Measurements from ENCODE around the gene ZNF791.

ZNF791 gene

DNA sequence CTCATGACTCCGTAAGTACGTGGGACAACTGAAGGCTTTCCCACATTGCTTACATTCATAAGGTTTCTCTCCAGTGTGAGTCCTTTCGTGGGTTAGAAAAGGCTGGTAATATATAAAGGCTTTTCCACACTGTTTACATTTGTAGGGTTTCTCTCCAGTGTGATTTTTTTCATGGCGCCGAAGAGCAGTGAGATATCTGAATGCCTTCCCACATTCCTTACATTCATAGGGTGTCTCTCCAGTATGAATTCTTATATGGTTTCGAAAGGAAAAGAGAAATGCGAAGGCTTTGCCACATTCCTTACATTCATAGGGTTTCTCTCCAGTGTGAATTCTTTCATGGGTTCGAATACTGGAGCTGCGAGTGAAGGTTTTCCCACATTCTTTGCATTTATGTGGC, 29.6 kb upstream of the ZNF791 start:
- DNase-seq (ENCODE audit: extremely low read depth, low read depth), result no peak
- TF ChIP-seq, protein P1, sequence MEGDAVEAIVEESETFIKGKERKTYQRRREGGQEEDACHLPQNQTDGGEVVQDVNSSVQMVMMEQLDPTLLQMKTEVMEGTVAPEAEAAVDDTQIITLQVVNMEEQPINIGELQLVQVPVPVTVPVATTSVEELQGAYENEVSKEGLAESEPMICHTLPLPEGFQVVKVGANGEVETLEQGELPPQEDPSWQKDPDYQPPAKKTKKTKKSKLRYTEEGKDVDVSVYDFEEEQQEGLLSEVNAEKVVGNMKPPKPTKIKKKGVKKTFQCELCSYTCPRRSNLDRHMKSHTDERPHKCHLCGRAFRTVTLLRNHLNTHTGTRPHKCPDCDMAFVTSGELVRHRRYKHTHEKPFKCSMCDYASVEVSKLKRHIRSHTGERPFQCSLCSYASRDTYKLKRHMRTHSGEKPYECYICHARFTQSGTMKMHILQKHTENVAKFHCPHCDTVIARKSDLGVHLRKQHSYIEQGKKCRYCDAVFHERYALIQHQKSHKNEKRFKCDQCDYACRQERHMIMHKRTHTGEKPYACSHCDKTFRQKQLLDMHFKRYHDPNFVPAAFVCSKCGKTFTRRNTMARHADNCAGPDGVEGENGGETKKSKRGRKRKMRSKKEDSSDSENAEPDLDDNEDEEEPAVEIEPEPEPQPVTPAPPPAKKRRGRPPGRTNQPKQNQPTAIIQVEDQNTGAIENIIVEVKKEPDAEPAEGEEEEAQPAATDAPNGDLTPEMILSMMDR (IDR thresholded peaks at IDR 0.05; ENCODE audit: low read depth, low read length), result no peak

DNA sequence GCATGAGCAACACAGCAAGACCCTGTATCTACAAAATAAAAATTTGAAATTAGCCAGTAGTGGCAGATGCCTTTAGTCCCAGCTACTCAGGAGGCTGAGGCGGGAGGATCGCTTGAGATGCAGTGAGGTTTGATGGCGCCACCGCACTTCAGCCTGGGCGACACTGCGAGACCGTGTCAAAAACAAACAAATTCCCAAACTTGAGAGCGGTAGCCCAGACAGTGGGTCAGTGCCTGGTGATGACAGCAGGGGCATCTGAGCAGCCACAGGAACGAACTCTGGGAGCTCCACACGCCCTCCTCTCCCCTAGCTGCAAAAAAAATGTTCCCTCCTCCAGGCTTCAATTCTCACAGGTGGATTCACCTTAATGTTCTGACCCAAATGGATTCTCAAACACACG, 14.2 kb upstream of the ZNF791 start:
- TF ChIP-seq, protein P1 (IDR thresholded peaks at IDR 0.05; ENCODE audit: low read depth, low read length), result no peak
- DNase-seq (ENCODE audit: extremely low read depth, low read depth), result no peak

DNA sequence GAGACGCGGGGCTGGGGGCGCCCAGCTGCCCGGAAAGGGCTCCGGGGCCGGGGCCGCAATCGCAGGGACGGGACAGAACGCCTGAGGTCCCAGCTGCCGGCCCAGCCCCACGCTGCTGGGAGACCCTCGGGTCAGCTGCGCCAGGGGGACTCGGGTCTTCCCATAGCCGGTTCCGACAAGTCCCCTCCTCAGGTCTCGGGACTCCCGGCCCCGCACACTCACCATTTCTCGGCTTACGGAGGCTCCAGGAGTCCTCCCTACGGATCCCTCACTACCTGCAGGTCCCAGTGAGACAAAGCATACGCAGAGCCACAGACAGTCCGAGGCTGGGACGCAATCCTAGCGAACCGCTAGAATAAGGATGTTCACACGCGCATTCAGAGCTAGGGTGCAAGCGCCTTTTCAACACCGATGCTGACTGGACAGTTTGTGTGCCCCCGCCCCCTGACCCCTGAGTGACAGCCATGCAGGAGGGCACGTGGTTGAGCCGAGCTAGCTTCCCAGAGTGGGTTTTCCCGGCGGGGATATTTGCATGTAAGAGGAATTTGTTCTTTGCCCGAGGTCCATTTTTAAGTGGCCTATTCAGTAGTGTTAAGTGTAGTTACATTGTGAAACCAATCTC, 13.7 kb upstream of the ZNF791 start:
- TF ChIP-seq, protein P1 (IDR thresholded peaks at IDR 0.05; ENCODE audit: low read depth, low read length), result no peak
- no peak for DNase-seq (ENCODE audit: extremely low read depth, low read depth)

DNA sequence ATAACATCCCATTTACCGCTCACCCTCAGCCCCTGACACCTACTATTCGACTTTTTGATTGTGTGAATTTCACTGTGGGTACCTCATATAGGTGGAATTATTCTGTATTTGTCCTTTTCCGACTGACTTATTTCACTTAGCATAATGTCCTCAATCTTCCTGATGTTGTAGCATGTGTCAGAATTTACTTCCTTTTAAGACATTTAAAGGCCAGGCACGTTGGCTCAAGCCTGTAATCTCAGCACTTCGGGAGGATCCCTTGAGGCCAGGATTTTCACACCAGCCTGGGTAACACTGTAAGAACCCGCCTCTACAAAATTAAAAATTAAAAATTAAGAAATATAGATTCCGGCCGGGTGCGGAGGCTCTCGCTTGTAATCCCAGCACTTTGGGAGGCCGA, 13.1 kb upstream of the ZNF791 start:
- DNase-seq (ENCODE audit: extremely low read depth, low read depth), result no peak
- TF ChIP-seq, protein P1 (IDR thresholded peaks at IDR 0.05; ENCODE audit: low read depth, low read length), result no peak

DNA sequence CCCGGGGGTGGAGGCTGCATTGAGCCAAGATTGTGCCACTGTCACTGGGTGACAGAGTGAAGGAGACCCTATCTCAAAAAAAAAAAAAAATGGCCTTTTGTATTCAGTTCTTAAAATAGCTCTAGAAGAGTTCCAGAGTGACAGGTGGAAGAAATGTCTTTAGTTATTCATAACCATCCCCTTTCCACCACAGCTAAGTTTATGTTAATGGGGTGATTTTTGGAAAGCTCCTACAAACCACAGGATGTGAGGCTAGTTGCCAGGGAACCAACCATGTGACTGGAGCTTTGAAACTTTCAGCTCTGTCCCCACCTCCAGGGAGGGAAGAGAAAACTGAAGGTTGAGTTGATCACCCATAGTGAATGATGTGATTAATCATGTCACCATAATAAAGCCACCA, 7.0 kb upstream of the ZNF791 start:
- TF ChIP-seq, protein P1 (IDR thresholded peaks at IDR 0.05; ENCODE audit: low read depth, low read length), result no peak
- DNase-seq (ENCODE audit: extremely low read depth, low read depth), result no peak

DNA sequence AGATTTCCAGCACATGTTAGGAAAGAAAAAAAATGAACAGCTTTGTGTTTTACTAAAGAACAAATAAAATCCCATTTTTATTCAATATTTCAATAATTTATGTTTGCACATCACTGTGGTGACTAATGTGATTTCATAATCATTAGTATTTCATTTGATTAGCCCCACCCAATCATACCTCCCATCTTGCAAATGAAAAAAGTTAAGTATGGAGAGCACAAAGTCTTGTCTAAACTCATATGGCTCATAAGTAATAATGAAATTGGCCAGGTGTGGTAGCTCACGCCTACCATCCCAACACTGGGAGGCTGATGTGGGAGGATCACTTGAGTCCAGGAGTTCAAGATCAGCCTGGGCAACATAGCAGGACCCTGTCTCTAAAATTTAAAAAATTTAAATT, 3.9 kb upstream of the ZNF791 start:
- DNase-seq (ENCODE audit: extremely low read depth, low read depth), result no peak

DNA sequence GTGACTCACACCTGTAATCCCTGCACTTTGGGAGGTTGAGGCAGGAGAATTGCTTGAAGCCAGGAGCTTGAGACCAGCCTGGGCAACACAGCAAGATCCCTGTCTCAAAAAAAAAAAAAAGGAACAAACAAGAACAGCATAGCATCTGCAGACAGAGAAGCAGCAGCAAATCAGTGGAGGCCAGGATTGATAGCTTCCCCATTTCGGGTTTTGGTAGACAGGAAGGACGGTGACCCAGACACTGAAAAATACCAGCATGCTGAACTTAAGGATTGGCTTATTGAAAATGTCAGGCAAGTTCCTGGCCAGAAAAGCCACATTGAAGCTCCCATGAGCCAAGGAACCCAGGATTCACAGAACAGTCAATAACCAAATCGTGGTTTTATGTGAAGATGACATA, 3.1 kb upstream of the ZNF791 start:
- TF ChIP-seq, protein P1 (IDR thresholded peaks at IDR 0.05; ENCODE audit: low read depth, low read length), result no peak
- no peak for DNase-seq (ENCODE audit: extremely low read depth, low read depth)

More for the DNA sequence above, 3.9 kb upstream of the ZNF791 start:
- TF ChIP-seq, protein P1 (IDR thresholded peaks at IDR 0.05; ENCODE audit: low read depth, low read length), result no peak

Data from AG09319 (cell line).